ENCODE measurements around the gene INTS1.
"Not testable (repeated sequence)": the region's sequence is repeated elsewhere in the genome, so short reads cannot be mapped to it uniquely, and the experiment has no call there.

Gene INTS1

GRCh38 chr7:1521456-1521855 lies 17.3 kb upstream of the INTS1 start:
- no peak overlapping the region for H3K9ac ChIP-seq (ENCODE audit: low read length)
- H3K27ac ChIP-seq (ENCODE audit: low read depth, low read length, poor library complexity, severe bottlenecking): no peak overlapping the region
- H3K4me1 ChIP-seq (ENCODE audit: insufficient read depth, low read length, severe bottlenecking): no peaks in the 10 kb centered on the region
- no peaks in the 10 kb centered on the region for H3K79me2 ChIP-seq (ENCODE audit: insufficient read depth, low read length)
- H3K36me3 ChIP-seq (ENCODE audit: insufficient read depth, low read length): no peaks in the 10 kb centered on the region; the same call in 1 of the 2 replicates
- H3K4me2 ChIP-seq (ENCODE audit: low read length): no peak overlapping the region
- no peaks in the 10 kb centered on the region for H3K9me2 ChIP-seq (ENCODE audit: low read depth, low read length)
- TF ChIP-seq, protein P1, sequence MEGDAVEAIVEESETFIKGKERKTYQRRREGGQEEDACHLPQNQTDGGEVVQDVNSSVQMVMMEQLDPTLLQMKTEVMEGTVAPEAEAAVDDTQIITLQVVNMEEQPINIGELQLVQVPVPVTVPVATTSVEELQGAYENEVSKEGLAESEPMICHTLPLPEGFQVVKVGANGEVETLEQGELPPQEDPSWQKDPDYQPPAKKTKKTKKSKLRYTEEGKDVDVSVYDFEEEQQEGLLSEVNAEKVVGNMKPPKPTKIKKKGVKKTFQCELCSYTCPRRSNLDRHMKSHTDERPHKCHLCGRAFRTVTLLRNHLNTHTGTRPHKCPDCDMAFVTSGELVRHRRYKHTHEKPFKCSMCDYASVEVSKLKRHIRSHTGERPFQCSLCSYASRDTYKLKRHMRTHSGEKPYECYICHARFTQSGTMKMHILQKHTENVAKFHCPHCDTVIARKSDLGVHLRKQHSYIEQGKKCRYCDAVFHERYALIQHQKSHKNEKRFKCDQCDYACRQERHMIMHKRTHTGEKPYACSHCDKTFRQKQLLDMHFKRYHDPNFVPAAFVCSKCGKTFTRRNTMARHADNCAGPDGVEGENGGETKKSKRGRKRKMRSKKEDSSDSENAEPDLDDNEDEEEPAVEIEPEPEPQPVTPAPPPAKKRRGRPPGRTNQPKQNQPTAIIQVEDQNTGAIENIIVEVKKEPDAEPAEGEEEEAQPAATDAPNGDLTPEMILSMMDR (IDR thresholded peaks at IDR 0.05; ENCODE audit: low read length): no peak
- TF ChIP-seq EZH2 (IDR thresholded peaks at IDR 0.05; ENCODE audit: borderline replicate concordance, low read length): no peak
- no peak overlapping the region for H3K4me3 ChIP-seq (ENCODE audit: low read depth, low read length, poor library complexity, severe bottlenecking)
- H3F3A ChIP-seq (ENCODE audit: insufficient read depth, low read length): no peaks in the 10 kb centered on the region
- H4K20me1 ChIP-seq (ENCODE audit: insufficient read depth, low read length): no peaks in the 10 kb centered on the region
- peaks cover 8% of the 10 kb centered on the region; the same call in 1 of the 2 replicates for H3K27me3 ChIP-seq (ENCODE audit: insufficient read depth, low read length)
- no peaks in the 10 kb centered on the region for H3K9me3 ChIP-seq (ENCODE audit: low read length)
- no peak overlapping the region for H2AFZ ChIP-seq (ENCODE audit: low read length)

GRCh38 chr7:1520539-1521234 lies 16.5 kb upstream of the INTS1 start:
- Histone ChIP-seq H3K79me2 (ENCODE audit: insufficient read depth, low read length) (no peaks in the 10 kb centered on the region), H3K27me3 (ENCODE audit: insufficient read depth, low read length) (peaks cover 7% of the 10 kb centered on the region; the same call in 1 of the 2 replicates), H4K20me1 (ENCODE audit: insufficient read depth, low read length) (no peaks in the 10 kb centered on the region), H3K27ac (ENCODE audit: low read depth, low read length, poor library complexity, severe bottlenecking) (no peak overlapping the region), H3K36me3 (ENCODE audit: insufficient read depth, low read length) (no peaks in the 10 kb centered on the region; the same call in 1 of the 2 replicates), H3K4me2 (ENCODE audit: low read length) (no peak overlapping the region), H3K9me2 (ENCODE audit: low read depth, low read length) (no peaks in the 10 kb centered on the region), H3F3A (ENCODE audit: insufficient read depth, low read length) (no peaks in the 10 kb centered on the region), H3K9ac (ENCODE audit: low read length) (no peak overlapping the region), H3K4me1 (ENCODE audit: insufficient read depth, low read length, severe bottlenecking) (no peaks in the 10 kb centered on the region), H3K4me3 (ENCODE audit: low read depth, low read length, poor library complexity, severe bottlenecking) (no peak overlapping the region), H3K9me3 (ENCODE audit: low read length) (no peaks in the 10 kb centered on the region), H2AFZ (ENCODE audit: low read length) (no peak overlapping the region)
- TF ChIP-seq EZH2 (IDR thresholded peaks at IDR 0.05; ENCODE audit: borderline replicate concordance, low read length): no peak

GRCh38 chr7:1519322-1519922 lies 15.2 kb upstream of the INTS1 start:
- H3K79me2 ChIP-seq (ENCODE audit: insufficient read depth, low read length); H3F3A ChIP-seq (ENCODE audit: insufficient read depth, low read length); H3K27ac ChIP-seq (ENCODE audit: low read depth, low read length, poor library complexity, severe bottlenecking); H3K4me1 ChIP-seq (ENCODE audit: insufficient read depth, low read length, severe bottlenecking); H3K4me2 ChIP-seq (ENCODE audit: low read length); H2AFZ ChIP-seq (ENCODE audit: low read length); H3K9me2 ChIP-seq (ENCODE audit: low read depth, low read length); H3K36me3 ChIP-seq (ENCODE audit: insufficient read depth, low read length); H4K20me1 ChIP-seq (ENCODE audit: insufficient read depth, low read length); H3K27me3 ChIP-seq (ENCODE audit: insufficient read depth, low read length); H3K4me3 ChIP-seq (ENCODE audit: low read depth, low read length, poor library complexity, severe bottlenecking); H3K9ac ChIP-seq (ENCODE audit: low read length); H3K9me3 ChIP-seq (ENCODE audit: low read length): not testable (repeated sequence)

DNA sequence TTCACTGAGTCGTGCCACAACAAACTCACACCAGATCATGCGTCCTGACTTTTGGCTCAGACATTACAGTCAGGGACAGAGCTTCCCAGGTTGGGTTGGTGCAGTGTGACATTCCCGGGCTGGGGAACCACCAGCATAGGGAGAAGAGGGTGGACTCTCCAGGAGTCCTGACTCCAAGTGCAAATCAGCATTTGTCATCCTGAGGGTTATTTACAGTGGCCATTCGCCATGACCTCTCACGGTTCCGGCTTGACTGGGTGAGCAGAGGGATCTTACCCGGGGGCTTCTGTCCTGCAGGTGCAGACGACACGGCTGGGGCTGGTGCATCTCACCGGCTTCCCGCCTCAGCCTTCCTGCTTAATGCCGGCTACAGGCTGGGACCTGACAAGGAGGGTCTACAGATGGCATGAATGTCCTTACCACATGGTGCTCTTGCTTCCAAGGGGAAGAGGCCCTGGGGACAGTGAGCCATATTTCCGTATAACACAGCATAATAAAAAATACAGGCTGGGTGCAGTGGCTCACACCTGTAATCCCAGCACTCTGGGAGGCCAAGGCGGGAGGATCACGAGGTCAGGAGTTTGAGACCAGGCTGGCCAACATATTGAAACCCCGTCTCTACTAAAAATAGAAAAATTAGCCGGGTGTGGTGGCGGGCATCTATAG lies 12.5 kb upstream of the INTS1 start:
- Histone ChIP-seq H3F3A (ENCODE audit: insufficient read depth, low read length) (no peaks in the 10 kb centered on the region), H4K20me1 (ENCODE audit: insufficient read depth, low read length) (no peaks in the 10 kb centered on the region), H3K36me3 (ENCODE audit: insufficient read depth, low read length) (no peaks in the 10 kb centered on the region; the same call in 1 of the 2 replicates), H3K9me3 (ENCODE audit: low read length) (no peaks in the 10 kb centered on the region), H2AFZ (ENCODE audit: low read length) (no peak overlapping the region), H3K4me2 (ENCODE audit: low read length) (no peak overlapping the region), H3K27me3 (ENCODE audit: insufficient read depth, low read length) (peaks cover 4% of the 10 kb centered on the region; the same call in 1 of the 2 replicates), H3K79me2 (ENCODE audit: insufficient read depth, low read length) (no peaks in the 10 kb centered on the region), H3K9me2 (ENCODE audit: low read depth, low read length) (no peaks in the 10 kb centered on the region), H3K4me1 (ENCODE audit: insufficient read depth, low read length, severe bottlenecking) (peaks cover 16% of the 10 kb centered on the region), H3K9ac (ENCODE audit: low read length) (no peak overlapping the region), H3K4me3 (ENCODE audit: low read depth, low read length, poor library complexity, severe bottlenecking) (no peak overlapping the region), H3K27ac (ENCODE audit: low read depth, low read length, poor library complexity, severe bottlenecking) (no peak overlapping the region)
- TF ChIP-seq, protein P1 (IDR thresholded peaks at IDR 0.05; ENCODE audit: low read length): no peak
- TF ChIP-seq EZH2 (IDR thresholded peaks at IDR 0.05; ENCODE audit: borderline replicate concordance, low read length): no peak

GRCh38 chr7:1515509-1515967 lies 11.3 kb upstream of the INTS1 start:
- not testable (repeated sequence) for H3K4me3 ChIP-seq (ENCODE audit: low read depth, low read length, poor library complexity, severe bottlenecking); H3K36me3 ChIP-seq (ENCODE audit: insufficient read depth, low read length); H3K79me2 ChIP-seq (ENCODE audit: insufficient read depth, low read length); H3K9me2 ChIP-seq (ENCODE audit: low read depth, low read length); H3F3A ChIP-seq (ENCODE audit: insufficient read depth, low read length); H3K9ac ChIP-seq (ENCODE audit: low read length); H4K20me1 ChIP-seq (ENCODE audit: insufficient read depth, low read length); H3K4me2 ChIP-seq (ENCODE audit: low read length); H3K27me3 ChIP-seq (ENCODE audit: insufficient read depth, low read length); H3K9me3 ChIP-seq (ENCODE audit: low read length); H2AFZ ChIP-seq (ENCODE audit: low read length); H3K27ac ChIP-seq (ENCODE audit: low read depth, low read length, poor library complexity, severe bottlenecking)
- peaks cover 28% of the 10 kb centered on the region for H3K4me1 ChIP-seq (ENCODE audit: insufficient read depth, low read length, severe bottlenecking)

Data from OCI-LY1 (cell line).